SK-N-SH (cell line): ENCODE results near the gene RPL26.

Experiments
- EZH2phosphoT487 ChIP-seq: fragments of 200-600 bp; sonication (generic); IDR thresholded peaks from 2 replicates; pipeline ENCODE4 v1.6.1; 2017; ENCODE audit warnings: low read depth, mixed run types, mild to moderate bottlenecking, antibody characterized with exemption, moderate library complexity, borderline replicate concordance
- GATA2 ChIP-seq: sonication (generic); formaldehyde crosslinking; IDR thresholded peaks from 2 replicates; pipeline ENCODE4 v1.5.0; 2020; ENCODE audit warnings: mild to moderate bottlenecking, missing genetic modification reagents
- NFIC ChIP-seq: IDR thresholded peaks from 2 replicates; pipeline ENCODE4 v1.4.0; 2012; ENCODE audit warnings: borderline replicate concordance
- RAD21 ChIP-seq: IDR thresholded peaks from 2 replicates; pipeline ENCODE4 v1.6.1; 2012; ENCODE audit warnings: mild to moderate bottlenecking, low read length
- RFX5 ChIP-seq: IDR thresholded peaks from 2 replicates; pipeline ENCODE4 v1.6.1; 2012; ENCODE audit warnings: mild to moderate bottlenecking, improper control_type of control experiment, low read length
- SIN3A ChIP-seq: IDR thresholded peaks from 2 replicates; pipeline ENCODE4 v1.6.1; 2012; ENCODE audit warnings: low read depth, mild to moderate bottlenecking, low read length, moderate library complexity, borderline replicate concordance
- SMC3 ChIP-seq: IDR thresholded peaks from 2 replicates; pipeline ENCODE4 v1.6.1; 2012; ENCODE audit warnings: low read depth, low read length, improper control_type of control experiment
- TAF1 ChIP-seq: IDR thresholded peaks from 2 replicates; pipeline ENCODE4 v1.6.1; 2012; ENCODE audit warnings: low read depth, mild to moderate bottlenecking, low read length, moderate library complexity, borderline replicate concordance
- YY1 ChIP-seq: IDR thresholded peaks from 2 replicates; pipeline ENCODE4 v1.4.0; 2012; ENCODE audit warnings: low read depth, mild to moderate bottlenecking
- TF ChIP-seq, protein P1 (sequence below): IDR thresholded peaks from 2 replicates; pipeline ENCODE4; 2012
- TF ChIP-seq, protein P2 (sequence below): fragments of 200-600 bp; sonication (generic); IDR thresholded peaks from 2 replicates; pipeline ENCODE4 v1.6.1; 2017; ENCODE audit warnings: antibody characterized with exemption, mild to moderate bottlenecking, moderate library complexity
- TF ChIP-seq, protein P3 (sequence below): fragments of 150-350 bp; IDR thresholded peaks from 2 replicates; pipeline ENCODE4 v1.6.1; 2017; ENCODE audit warnings: antibody characterized with exemption, low read length, low read depth, borderline replicate concordance
- TF ChIP-seq, protein P4 (sequence below): IDR thresholded peaks from 2 replicates; pipeline ENCODE4 v1.4.0; 2012; ENCODE audit warnings: low read depth, borderline replicate concordance

DNA sequence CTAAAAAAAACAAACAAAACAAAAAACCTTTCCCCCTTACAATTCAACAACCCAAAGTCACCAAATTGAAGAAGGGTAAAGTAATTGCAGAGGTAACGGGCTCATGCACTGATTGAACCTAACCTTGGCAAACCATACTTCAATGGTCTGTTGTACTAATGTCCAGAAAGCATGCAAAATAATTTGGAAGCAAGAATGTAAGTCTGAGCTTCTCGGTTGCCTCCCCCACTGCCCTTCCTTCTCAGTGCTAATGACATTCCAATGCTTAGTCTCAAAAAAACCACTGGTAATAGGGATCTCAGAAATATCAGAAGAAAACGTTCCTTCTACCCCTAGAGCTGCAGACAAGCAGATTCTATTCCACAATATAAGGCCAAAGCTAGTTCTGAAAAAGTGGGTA is 22.2 kb downstream of the RPL26 start:
- no peak for TF ChIP-seq EZH2phosphoT487
- TF ChIP-seq, protein P1, sequence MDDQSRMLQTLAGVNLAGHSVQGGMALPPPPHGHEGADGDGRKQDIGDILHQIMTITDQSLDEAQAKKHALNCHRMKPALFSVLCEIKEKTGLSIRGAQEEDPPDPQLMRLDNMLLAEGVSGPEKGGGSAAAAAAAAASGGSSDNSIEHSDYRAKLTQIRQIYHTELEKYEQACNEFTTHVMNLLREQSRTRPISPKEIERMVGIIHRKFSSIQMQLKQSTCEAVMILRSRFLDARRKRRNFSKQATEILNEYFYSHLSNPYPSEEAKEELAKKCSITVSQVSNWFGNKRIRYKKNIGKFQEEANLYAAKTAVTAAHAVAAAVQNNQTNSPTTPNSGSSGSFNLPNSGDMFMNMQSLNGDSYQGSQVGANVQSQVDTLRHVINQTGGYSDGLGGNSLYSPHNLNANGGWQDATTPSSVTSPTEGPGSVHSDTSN: no peak
- TF ChIP-seq, protein P2, sequence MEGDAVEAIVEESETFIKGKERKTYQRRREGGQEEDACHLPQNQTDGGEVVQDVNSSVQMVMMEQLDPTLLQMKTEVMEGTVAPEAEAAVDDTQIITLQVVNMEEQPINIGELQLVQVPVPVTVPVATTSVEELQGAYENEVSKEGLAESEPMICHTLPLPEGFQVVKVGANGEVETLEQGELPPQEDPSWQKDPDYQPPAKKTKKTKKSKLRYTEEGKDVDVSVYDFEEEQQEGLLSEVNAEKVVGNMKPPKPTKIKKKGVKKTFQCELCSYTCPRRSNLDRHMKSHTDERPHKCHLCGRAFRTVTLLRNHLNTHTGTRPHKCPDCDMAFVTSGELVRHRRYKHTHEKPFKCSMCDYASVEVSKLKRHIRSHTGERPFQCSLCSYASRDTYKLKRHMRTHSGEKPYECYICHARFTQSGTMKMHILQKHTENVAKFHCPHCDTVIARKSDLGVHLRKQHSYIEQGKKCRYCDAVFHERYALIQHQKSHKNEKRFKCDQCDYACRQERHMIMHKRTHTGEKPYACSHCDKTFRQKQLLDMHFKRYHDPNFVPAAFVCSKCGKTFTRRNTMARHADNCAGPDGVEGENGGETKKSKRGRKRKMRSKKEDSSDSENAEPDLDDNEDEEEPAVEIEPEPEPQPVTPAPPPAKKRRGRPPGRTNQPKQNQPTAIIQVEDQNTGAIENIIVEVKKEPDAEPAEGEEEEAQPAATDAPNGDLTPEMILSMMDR: no peak
- TF ChIP-seq SIN3A: no peak
- TF ChIP-seq, protein P3, sequence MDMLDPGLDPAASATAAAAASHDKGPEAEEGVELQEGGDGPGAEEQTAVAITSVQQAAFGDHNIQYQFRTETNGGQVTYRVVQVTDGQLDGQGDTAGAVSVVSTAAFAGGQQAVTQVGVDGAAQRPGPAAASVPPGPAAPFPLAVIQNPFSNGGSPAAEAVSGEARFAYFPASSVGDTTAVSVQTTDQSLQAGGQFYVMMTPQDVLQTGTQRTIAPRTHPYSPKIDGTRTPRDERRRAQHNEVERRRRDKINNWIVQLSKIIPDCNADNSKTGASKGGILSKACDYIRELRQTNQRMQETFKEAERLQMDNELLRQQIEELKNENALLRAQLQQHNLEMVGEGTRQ: no peak
- no peak for TF ChIP-seq RFX5
- no peak for TF ChIP-seq TAF1
- no peak for TF ChIP-seq YY1
- no peak for TF ChIP-seq RAD21
- TF ChIP-seq GATA2 (CRISPR knock-in tag): no peak
- no peak for TF ChIP-seq NFIC
- no peak for TF ChIP-seq SMC3
- TF ChIP-seq, protein P4, sequence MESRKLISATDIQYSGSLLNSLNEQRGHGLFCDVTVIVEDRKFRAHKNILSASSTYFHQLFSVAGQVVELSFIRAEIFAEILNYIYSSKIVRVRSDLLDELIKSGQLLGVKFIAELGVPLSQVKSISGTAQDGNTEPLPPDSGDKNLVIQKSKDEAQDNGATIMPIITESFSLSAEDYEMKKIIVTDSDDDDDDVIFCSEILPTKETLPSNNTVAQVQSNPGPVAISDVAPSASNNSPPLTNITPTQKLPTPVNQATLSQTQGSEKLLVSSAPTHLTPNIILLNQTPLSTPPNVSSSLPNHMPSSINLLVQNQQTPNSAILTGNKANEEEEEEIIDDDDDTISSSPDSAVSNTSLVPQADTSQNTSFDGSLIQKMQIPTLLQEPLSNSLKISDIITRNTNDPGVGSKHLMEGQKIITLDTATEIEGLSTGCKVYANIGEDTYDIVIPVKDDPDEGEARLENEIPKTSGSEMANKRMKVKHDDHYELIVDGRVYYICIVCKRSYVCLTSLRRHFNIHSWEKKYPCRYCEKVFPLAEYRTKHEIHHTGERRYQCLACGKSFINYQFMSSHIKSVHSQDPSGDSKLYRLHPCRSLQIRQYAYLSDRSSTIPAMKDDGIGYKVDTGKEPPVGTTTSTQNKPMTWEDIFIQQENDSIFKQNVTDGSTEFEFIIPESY: no peak
